DOHH2 (cell line): Measurements from ENCODE around the gene LTB4R2.

Source experiments
- H3F3A ChIP-seq: fragments of 200-600 bp; sonication (generic), shearing (Covaris generic); 2 replicates; pipeline ENCODE4 v1.6.0; 2016; ENCODE audit warnings: antibody characterized with exemption, mild to moderate bottlenecking; ENCODE audit not compliant: control insufficient read depth, insufficient read depth
- H3K27ac ChIP-seq: fragments of 200-600 bp; sonication (generic); 2 replicates; pipeline ENCODE4 v1.5.1; 2014; ENCODE audit warnings: low read depth, mild to moderate bottlenecking, low read length, moderate library complexity
- H3K27me3 ChIP-seq: fragments of 200-600 bp; sonication (generic); 2 replicates; pipeline ENCODE4 v1.6.1; 2014; ENCODE audit warnings: mild to moderate bottlenecking, low read length, mixed read lengths; ENCODE audit not compliant: control insufficient read depth
- H3K36me3 ChIP-seq: fragments of 200-600 bp; sonication (generic); 2 replicates; pipeline ENCODE4 v1.6.1; 2014; ENCODE audit warnings: mild to moderate bottlenecking, low read length, moderate library complexity, mixed read lengths; ENCODE audit not compliant: control insufficient read depth
- H3K4me1 ChIP-seq: fragments of 200-600 bp; sonication (generic); 2 replicates; pipeline ENCODE4 v1.6.1; 2014; ENCODE audit warnings: mild to moderate bottlenecking, low read length, mixed read lengths; ENCODE audit not compliant: control insufficient read depth
- H3K4me2 ChIP-seq: fragments of 200-600 bp; sonication (generic); 2 replicates; pipeline ENCODE4 v1.6.0; 2014; ENCODE audit warnings: mild to moderate bottlenecking, low read length, moderate library complexity
- H3K4me3 ChIP-seq: fragments of 200-600 bp; sonication (generic); 2 replicates; pipeline ENCODE4 v1.5.1; 2014; ENCODE audit warnings: mild to moderate bottlenecking, low read length, mixed read lengths
- H3K79me2 ChIP-seq: fragments of 200-600 bp; sonication (generic); 2 replicates; pipeline ENCODE4 v1.6.1; 2014; ENCODE audit warnings: mild to moderate bottlenecking, low read length, mixed read lengths; ENCODE audit not compliant: control insufficient read depth
- H3K9me2 ChIP-seq: fragments of 200-600 bp; sonication (generic); replicated peaks from 2 replicates; pipeline ENCODE4 v1.6.1; 2014; ENCODE audit warnings: mild to moderate bottlenecking, low read length, mixed read lengths; ENCODE audit not compliant: control insufficient read depth
- H3K9me3 ChIP-seq: fragments of 200-600 bp; sonication (generic); 2 replicates; pipeline ENCODE4 v1.6.1; 2014; ENCODE audit warnings: antibody characterized with exemption, low read length, mixed read lengths; ENCODE audit not compliant: control insufficient read depth, insufficient read depth
- H4K20me1 ChIP-seq: fragments of 200-600 bp; sonication (generic); 2 replicates; pipeline ENCODE4 v1.6.0; 2014; ENCODE audit warnings: low read depth, mild to moderate bottlenecking, antibody characterized with exemption, low read length, moderate library complexity; ENCODE audit not compliant: control insufficient read depth, insufficient read depth
- CTCF ChIP-seq: fragments of 200-600 bp; sonication (generic); IDR thresholded peaks from one replicate; pipeline ENCODE4 v1.5.1; 2014; ENCODE audit warnings: antibody characterized with exemption, mild to moderate bottlenecking, low read depth, low read length; ENCODE audit not compliant: poor library complexity, severe bottlenecking
- EZH2phosphoT487 ChIP-seq: fragments of 200-600 bp; sonication (generic); IDR thresholded peaks from 2 replicates; pipeline ENCODE4 v1.6.1; 2017; ENCODE audit warnings: borderline replicate concordance, mild to moderate bottlenecking, antibody characterized with exemption, low read length, moderate library complexity, mixed read lengths

Gene LTB4R2

GRCh38 chr14:24317141-24317928 lies 7.4 kb downstream of the LTB4R2 start:
- H4K20me1 ChIP-seq, result no peaks in the 10 kb centered on the region
- peaks cover 13% of the 10 kb centered on the region for H3K36me3 ChIP-seq
- peaks cover 16% of the 10 kb centered on the region for H3K4me1 ChIP-seq
- H3K9me3 ChIP-seq, result no peaks in the 10 kb centered on the region
- H3K4me3 ChIP-seq, result no peak overlapping the region
- no peak overlapping the region for H3K27ac ChIP-seq
- peaks cover 13% of the 10 kb centered on the region for H3K27me3 ChIP-seq
- peaks cover 10% of the 10 kb centered on the region; the same call in 1 of the 2 replicates for H3F3A ChIP-seq
- no peaks in the 10 kb centered on the region for H3K79me2 ChIP-seq
- no peak overlapping the region for H3K4me2 ChIP-seq
- H3K9me2 ChIP-seq, result no peaks in the 10 kb centered on the region
- TF ChIP-seq EZH2phosphoT487 (no peak), CTCF (no peak)

- Histone ChIP-seq H3K9me3 (no peaks in the 10 kb centered on the region), H3K36me3 (no peaks in the 10 kb centered on the region), H3F3A (0 out of 2 replicates have a peak, but pooled peaks cover 5% of the 10 kb centered on the region), H3K4me3 (no peak overlapping the region), H3K4me2 (no peak overlapping the region), H3K27me3 (peaks cover 15% of the 10 kb centered on the region), H3K79me2 (no peaks in the 10 kb centered on the region), H4K20me1 (no peaks in the 10 kb centered on the region), H3K9me2 (no peaks in the 10 kb centered on the region), H3K4me1 (no peaks in the 10 kb centered on the region), H3K27ac (no peak overlapping the region)
- no peak for TF ChIP-seq CTCF
- TF ChIP-seq EZH2phosphoT487, result no peak
Measured at GRCh38 chr14:24321212-24321975, 11.5 kb downstream of the LTB4R2 start.

- Histone ChIP-seq H3F3A (0 out of 2 replicates have a peak, but pooled peaks cover 3% of the 10 kb centered on the region), H3K4me3 (no peak overlapping the region), H3K4me2 (no peak overlapping the region), H3K4me1 (peaks cover 6% of the 10 kb centered on the region), H3K36me3 (no peaks in the 10 kb centered on the region), H3K9me3 (no peaks in the 10 kb centered on the region), H3K27me3 (peaks cover 15% of the 10 kb centered on the region), H4K20me1 (no peaks in the 10 kb centered on the region), H3K27ac (no peak overlapping the region), H3K9me2 (no peaks in the 10 kb centered on the region), H3K79me2 (no peaks in the 10 kb centered on the region)
- TF ChIP-seq EZH2phosphoT487 (no peak), CTCF (no peak)
Measured at GRCh38 chr14:24322672-24323071, 12.7 kb downstream of the LTB4R2 start.
